NCI-H2081 treated with DMSO at 0.1 percent for 48 hours (cell line): ENCODE measurements around the gene TDRD9.
A peak's percentile ranks its signal among the peaks of the same experiment; 100 is the strongest.
"Not testable (repeated sequence)": the region's sequence is repeated elsewhere in the genome, so short reads cannot be mapped to it uniquely, and the experiment has no call there.

Experiments used
- DNase-seq: peaks from one replicate; lab custom pipeline; 2025; lab: John Stamatoyannopoulos, UW

The TDRD9 gene

GRCh38 chr14:103920981-103921854, 7.0 kb upstream of the TDRD9 start:
- peak; percentile 65 for DNase-seq

DNA sequence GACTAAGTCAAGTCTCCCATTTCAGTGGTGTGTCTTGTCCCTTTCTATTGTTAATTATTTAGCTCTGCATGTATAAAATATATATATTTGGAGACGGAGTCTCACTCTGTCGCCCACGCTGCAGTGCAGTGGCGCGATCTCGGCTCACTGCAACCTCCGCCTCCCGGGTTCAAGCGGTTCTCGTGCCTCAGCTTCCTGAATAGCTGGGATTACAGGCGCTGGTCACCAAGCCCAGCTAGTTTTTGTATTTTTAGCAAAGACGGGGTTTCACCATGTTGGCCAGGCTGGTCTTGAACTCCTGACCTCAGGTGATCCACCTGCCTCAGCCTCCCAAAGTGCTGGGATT, 6.4 kb upstream of the TDRD9 start:
- DNase-seq, result not testable (repeated sequence)

DNA sequence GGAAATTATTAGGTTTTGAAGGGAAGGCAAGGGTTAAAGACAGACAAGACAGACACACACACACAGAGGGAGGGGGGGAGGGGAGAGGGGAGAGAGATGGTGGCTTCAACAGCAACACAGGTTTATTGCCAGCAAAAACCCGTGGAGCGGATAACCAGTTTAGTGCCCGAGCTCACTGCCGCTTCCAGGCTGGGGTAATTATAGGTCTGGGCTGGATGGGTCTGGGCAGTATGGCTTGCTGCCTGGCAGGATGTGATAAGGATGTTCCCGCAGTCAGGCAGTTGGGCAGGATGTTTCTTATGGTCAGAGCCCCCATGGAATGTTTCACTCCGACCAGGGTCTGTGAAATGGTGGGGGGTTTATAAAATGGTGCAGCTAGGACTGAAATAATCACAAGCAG, 4.4 kb upstream of the TDRD9 start:
- no peak for DNase-seq

GRCh38 chr14:103925316-103925715, 2.9 kb upstream of the TDRD9 start:
- no peak for DNase-seq

DNA sequence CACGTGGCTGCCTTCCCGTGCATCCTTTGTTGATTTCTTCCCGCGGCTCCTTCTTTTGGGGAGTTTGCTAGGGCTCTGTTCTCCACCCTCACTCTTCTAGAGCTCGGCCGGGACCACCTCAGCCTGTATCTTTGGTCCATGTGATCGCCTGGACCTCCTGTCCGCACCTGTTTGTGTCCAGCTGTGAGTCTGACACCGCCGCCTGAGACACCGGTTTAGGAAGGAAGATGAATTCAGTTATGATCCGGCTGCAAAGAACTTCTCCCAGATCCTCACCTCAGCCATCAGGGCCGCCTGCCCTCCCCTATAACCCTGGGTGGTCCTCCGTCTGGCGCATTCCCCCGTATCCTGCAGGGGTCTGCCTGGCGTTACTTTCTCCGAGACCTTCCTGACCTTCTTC, 690 bp upstream of the TDRD9 start:
- no peak for DNase-seq

GRCh38 chr14:103930051-103930604, 1.9 kb downstream of the TDRD9 start:
- DNase-seq, result no peak

DNA sequence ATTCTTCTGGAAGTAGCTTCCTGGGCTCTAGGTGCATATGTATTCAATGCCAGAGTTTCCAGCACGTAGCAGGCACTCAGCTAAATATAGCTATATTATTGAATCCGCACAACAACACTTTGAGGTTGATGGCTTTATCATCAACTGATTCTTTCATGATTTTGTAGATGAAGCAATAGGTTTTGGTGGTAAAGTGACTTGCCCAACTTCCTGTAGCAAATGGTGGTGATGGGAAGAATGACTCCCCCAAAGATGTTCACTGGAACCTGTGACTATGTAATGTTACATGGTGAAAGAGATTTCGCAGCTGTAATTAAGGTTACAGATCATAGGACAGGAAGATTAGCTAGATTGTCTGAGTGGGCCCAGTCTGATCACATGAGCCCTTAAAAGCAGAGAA, 3.2 kb downstream of the TDRD9 start:
- DNase-seq, result no peak

- no peak for DNase-seq
Measured at GRCh38 chr14:103932791-103933490, 4.7 kb downstream of the TDRD9 start.

DNA sequence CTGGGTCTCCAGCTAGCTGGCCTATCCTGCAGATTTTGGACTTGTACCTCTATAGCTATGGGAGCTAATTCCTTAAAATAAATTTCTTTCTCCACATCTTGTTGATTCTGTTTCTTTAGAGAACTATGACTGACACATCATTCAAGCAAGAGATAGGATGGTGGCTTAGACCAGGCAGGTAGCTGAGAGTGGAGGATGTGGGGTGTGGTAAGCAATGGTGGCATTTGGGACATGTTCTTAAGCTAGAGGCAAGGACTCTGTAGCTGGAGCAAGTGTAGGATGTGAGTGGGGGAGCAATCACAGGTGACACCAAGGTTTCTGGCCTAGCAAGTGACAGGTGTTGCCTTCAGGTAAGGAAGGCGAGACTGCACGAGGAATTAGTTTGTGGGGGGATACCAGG, 6.8 kb downstream of the TDRD9 start:
- no peak for DNase-seq

GRCh38 chr14:103941462-103941861, 13.2 kb downstream of the TDRD9 start:
- no peak for DNase-seq

DNA sequence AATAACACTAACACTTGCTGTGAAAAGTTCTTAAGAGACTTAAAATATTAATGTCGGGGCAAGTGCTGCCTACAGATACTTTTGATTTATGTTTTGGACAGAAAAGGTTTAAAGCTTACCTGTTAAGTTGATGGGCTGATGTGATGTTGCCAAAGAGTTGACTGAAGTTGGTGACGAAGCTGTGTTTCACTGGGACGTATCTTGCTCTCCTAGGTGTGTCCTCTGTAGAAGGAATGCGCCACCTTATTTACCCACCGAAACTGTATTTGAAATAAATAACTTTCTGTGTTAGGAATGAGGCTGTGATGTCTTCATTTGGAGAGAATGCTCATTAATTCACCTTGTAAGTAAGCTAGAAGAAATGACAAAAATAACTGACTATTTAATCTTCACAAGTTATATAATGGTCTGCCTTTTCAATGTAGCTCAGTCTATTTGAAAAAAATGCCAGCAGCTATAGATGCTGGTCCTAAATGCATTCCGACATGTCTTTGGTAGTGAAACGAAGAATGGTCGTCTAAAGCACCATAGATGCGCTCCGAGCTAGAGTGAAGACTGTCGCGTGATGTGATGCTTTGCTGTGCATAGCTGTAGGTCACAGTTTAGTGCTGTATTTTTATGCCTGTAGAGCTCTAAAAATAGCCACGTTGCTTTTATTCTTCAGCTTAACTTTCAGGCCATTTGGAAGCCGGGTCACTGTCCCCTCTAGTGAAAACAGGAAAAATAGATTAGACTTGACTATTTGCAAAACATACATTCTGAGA, 13.9 kb downstream of the TDRD9 start, which contains the start of gene RD3L:
Gene RD3L (minus strand): TSS at position 557 of the 764 bp plus-strand sequence. CDS start 834 bp downstream, outside the sequence.
- no peak for DNase-seq

DNA sequence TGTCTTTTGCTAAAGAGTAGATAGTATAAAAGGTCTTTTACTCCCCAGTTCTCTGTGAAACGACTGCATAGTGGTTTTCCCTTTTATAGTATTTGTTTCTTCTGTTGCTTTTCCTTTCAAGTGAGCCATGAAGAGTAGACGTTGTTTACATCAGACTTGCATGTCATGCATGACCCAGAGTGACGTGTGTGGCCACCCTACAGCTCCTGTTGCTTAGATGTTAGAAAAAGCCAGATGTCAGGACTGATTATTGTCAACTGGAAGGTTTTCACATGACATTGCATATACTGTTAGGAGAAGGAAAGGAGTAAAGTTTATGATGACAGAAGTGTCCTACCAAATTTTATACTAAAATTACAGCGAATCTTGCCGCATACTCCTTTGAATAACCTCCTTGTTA, 15.4 kb downstream of the TDRD9 start:
- DNase-seq, result no peak

GRCh38 chr14:103946975-103947374, 18.7 kb downstream of the TDRD9 start:
- no peak for DNase-seq

- DNase-seq, result no peak
Measured at GRCh38 chr14:103948442-103948841, 20.2 kb downstream of the TDRD9 start.

DNA sequence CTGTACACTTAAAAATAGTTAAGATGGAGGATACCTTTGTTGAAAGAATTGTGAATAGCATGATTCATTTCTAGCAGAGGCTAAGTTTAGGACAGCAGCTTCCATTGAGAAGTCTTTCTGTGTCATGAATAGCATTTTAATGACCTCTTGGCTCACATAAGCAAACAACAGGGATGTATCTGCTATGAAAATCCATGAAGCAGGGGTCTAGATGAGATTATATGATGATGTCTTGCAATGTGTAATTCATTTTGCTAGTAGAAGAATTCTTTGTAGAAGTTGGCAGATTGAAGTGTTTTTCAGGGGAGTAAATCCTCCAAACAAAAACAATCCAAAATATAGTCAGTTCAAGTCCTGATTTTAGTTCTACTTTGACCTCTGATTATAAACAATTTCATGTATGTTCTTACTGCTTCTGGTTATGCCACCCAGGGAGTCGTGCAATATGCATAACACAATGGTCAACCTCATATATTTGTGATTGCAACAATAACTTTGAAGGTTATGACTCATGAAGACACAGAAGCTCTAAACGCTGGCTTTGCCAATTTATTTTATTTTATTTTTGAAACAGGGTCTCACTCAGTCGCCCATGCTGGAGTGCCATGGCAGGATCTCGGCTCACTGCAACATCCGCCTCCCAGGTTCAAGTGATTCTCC, 21.0 kb downstream of the TDRD9 start:
- no peak for DNase-seq

DNA sequence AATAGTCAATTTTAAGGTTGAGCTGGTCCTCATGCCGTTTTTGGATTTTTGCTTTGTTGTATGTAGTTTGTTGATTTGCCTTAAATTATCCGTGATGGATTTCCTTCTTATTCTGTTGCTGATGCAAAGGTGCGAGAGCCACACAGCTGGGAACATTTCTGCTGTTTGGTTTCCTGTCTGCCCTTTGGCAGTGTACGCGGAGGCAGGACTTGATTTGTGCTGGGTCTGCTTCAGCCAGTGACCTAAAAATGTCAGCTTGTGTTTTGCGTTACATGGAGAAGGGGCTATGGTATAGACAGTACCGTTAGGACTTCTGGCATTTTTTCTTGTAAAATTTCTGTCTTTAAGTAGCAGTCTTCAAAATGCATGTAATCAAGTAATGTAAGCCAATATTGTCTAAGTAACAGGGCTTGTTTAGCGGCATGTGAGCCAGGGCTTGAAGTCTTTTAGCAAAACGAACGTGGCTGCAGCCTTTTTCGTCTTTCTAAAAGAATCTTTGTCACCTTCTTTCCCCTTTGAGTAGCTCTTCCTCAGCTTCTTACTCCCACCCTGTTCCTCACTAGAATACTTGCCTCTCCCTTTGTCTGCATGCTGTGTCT, 32.3 kb downstream of the TDRD9 start:
- DNase-seq, result no peak

- DNase-seq, result no peak
Measured at GRCh38 chr14:103961928-103962578, 33.8 kb downstream of the TDRD9 start.

DNA sequence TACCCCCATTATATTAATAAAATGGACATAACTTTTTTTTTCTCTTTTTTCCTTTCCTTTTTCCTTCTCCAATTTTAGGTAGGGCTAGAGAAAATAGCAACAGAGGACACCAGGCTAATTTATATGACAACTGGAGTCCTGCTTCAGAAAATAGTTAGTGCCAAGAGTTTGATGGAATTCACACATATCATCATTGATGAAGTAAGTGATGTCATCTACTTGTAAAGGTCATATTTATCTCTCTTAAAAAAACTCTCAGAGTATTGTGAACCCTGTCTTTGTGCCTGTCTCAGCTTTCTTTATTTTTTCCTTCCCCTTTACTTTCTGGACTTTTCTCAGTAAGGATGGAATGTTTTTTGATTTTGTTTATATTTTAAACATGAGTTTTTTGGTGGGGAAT, 38.4 kb downstream of the TDRD9 start:
- no peak for DNase-seq

DNA sequence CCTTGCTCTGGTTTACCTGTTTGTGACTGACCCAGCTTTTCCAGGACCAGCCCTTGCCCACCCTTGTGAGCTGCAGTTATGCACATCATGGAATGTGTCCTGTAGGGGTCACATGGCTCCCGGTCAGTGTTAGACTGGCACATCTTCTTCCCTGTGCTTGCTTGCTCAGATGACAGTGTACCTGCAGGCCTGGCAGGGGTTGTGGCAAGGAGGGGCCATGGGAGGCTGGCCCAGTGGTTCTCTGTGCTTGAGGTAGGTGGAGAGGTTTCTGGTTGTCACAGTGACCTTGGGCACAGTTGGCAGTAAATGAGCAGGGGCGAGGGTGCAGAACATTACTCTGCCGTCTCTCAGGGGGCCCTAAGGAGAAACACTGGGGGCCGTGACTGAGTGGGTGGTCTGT, 41.7 kb downstream of the TDRD9 start:
- no peak for DNase-seq

DNA sequence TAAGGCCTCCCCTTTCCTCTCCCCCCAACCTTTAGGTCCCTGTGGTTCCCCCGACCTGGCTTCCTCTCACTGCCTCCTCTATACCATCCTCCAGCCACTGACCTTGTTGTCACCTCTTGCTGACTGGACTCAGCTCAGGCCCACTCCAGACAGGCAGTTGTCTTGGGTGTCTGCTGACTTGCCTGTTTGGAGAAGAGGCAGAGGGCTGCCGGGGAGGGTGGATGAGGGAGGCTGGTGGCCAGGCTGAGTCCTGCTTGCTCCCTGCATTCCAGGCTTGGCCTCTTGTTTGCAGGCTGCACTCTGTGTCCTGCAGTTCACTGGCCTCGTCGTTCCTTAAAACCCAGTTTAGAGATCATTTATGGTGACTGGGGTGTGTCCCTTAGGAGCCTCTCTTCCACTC, 45.1 kb downstream of the TDRD9 start:
- DNase-seq, result no peak

GRCh38 chr14:103974575-103974974, 46.3 kb downstream of the TDRD9 start:
- DNase-seq, result no peak
